Measurements from ENCODE around the gene TAOK3. TPM values are rescaled to one million over a fixed set of nuclear protein-coding genes. Genes with fewer than 3 reads are reported as not detected.

TAOK3 gene
- total and polyA plus RNA-seq, 2 of the 8 experiments (the other 6 are each of a cell fraction or from before 2014, with no cell fraction given) = 5.2 to 9.3 TPM

DNA sequence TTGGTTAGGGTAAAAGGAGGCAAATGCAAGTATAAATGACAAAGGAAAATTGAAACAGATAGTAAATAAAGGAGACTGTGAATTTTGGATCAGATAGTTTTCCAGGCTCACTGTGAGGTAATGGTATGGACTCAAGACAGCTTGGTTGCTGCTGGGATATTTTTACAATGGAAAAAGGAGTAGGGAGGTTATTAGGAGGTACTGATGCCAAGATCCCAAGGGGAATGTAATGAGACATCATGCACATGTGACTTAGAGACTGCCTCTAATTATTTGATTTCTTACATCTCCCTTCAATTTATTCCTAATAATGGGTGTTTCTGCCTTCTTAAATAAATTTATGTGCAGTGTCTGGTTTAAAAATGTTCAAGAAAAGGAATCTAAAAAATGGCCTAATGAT is 56.9 kb downstream of the TAOK3 start:
- Histone ChIP-seq H2BK120ac (replicated peaks; ENCODE audit: low read depth, low read length) (no peak overlapping the region), H3K4me3 (ENCODE audit: extremely low read depth in 1 of 4, insufficient read depth in 2 of 4, low read depth in 3 of 4, low read length in 4 of 4) (no peak overlapping the region), H3K9ac (replicated peaks in 1 of 4; ENCODE audit: extremely low read depth in 1 of 4, low read depth in 3 of 4, low read length in 3 of 4) (no peak overlapping the region), H3K27ac (ENCODE audit: low read depth, low read length) (no peak overlapping the region), H3K27me3 (replicated peaks in 1 of 4; ENCODE audit: control insufficient read depth in 3 of 4, extremely low read depth in 1 of 4, insufficient read depth in 3 of 4, low read length in 3 of 4) (no peaks in the 10 kb centered on the region), H3K56ac (replicated peaks; ENCODE audit: insufficient read length, low read depth, low read length) (no peak overlapping the region), H2AFZ (ENCODE audit: low read length) (no peak overlapping the region), H2AK5ac (ENCODE audit: low read depth, low read length) (no peak overlapping the region), H4K91ac (replicated peaks; ENCODE audit: insufficient read length, low read length) (no peak overlapping the region), H3K9me3 (ENCODE audit: insufficient read depth in 2 of 2, low read depth in 1 of 2, low read length in 1 of 2) (no peaks in the 10 kb centered on the region), H2BK15ac (ENCODE audit: low read length) (no peak overlapping the region), H3K14ac (ENCODE audit: insufficient read length) (no peak overlapping the region), H3K79me1 (ENCODE audit: low read depth, low read length) (no peaks in the 10 kb centered on the region), H2BK12ac (ENCODE audit: low read depth, low read length) (no peak overlapping the region), H4K8ac (ENCODE audit: extremely low read depth, insufficient read depth, low read length) (no peak overlapping the region), H4K20me1 (replicated peaks in 1 of 2; ENCODE audit: control insufficient read depth in 1 of 2, insufficient read depth in 2 of 2, low read length in 2 of 2) (no peaks in the 10 kb centered on the region), H3K36me3 (ENCODE audit: control insufficient read depth in 2 of 4, insufficient read depth in 4 of 4, low read length in 3 of 4) (no peaks in the 10 kb centered on the region), H3K4ac (replicated peaks; ENCODE audit: insufficient read length, low read depth, low read length) (no peak overlapping the region), H3K4me1 (replicated peaks in 1 of 4; ENCODE audit: control insufficient read depth in 3 of 4, insufficient read depth in 4 of 4, low read length in 3 of 4) (no peaks in the 10 kb centered on the region), H2BK5ac (ENCODE audit: low read depth, low read length) (no peak overlapping the region), H4K5ac (ENCODE audit: insufficient read length, low read depth, low read length) (no peak overlapping the region), H2BK20ac (ENCODE audit: low read length) (no peak overlapping the region), H3K79me2 (ENCODE audit: control insufficient read depth in 1 of 2, insufficient read depth in 2 of 2, low read length in 2 of 2) (no peaks in the 10 kb centered on the region), H3K4me2 (ENCODE audit: insufficient read depth in 1 of 2, low read depth in 2 of 2, low read length in 2 of 2) (no peak overlapping the region), H3K23me2 (ENCODE audit: low read depth, low read length) (no peaks in the 10 kb centered on the region), H3K23ac (ENCODE audit: insufficient read length) (no peak overlapping the region), H3K18ac (ENCODE audit: extremely low read depth, low read length) (no peak overlapping the region)
- DNase-seq (ENCODE audit: low read depth in 1 of 2, low spot score in 2 of 2) = no peak
- POLR2A ChIA-PET (ENCODE audit: partially characterized antibody) = interaction anchor here (0.5 kb wide), 1 partner anchor 132 kb away, joined by 3 read pairs; no protein-coding TSS in a partner anchor
- CTCF ChIA-PET (ENCODE audit: partially characterized antibody) = interaction anchor here (1.1 to 2.8 kb wide), 2 partner anchors 46 to 61 kb away, joined by 4 to 11 read pairs; partner anchors contain the start of gene SUDS3
- no peak for FAIRE-seq
- TF ChIP-seq BCL11A (IDR thresholded peaks at IDR 0.05; ENCODE audit: low read depth in 2 of 2, low read length in 2 of 2) (no peak), CREB1 (IDR thresholded peaks at IDR 0.05) (no peak), GABPA (IDR thresholded peaks at IDR 0.05; ENCODE audit: borderline replicate concordance, insufficient read depth, low read length) (no peak), JUND (IDR thresholded peaks at IDR 0.05; ENCODE audit: low read length) (no peak), BACH1 (IDR thresholded peaks at IDR 0.05; ENCODE audit: low read length) (no peak), CBX5 (IDR thresholded peaks at IDR 0.05; ENCODE audit: low read depth, low read length) (no peak), BRCA1 (IDR thresholded peaks at IDR 0.05; ENCODE audit: low read depth, low read length) (no peak), ASH2L (IDR thresholded peaks at IDR 0.05; ENCODE audit: low read length) (no peak), CEBPB (IDR thresholded peaks at IDR 0.05; ENCODE audit: low read depth, low read length) (no peak), SP1 (IDR thresholded peaks at IDR 0.05; ENCODE audit: low read depth, low read length) (no peak), PHF8 (conservative IDR thresholded peaks at IDR 0.05; ENCODE audit: low read depth, low read length) (no peak), RXRA (IDR thresholded peaks at IDR 0.05; ENCODE audit: insufficient read depth, low read depth, low read length) (no peak), KDM4A (IDR thresholded peaks at IDR 0.05; ENCODE audit: low read depth, low read length, severe bottlenecking) (no peak), ZNF274 (IDR thresholded peaks at IDR 0.05; ENCODE audit: borderline replicate concordance, extremely low read depth, low read length) (no peak)
- TF ChIP-seq, protein P1, sequence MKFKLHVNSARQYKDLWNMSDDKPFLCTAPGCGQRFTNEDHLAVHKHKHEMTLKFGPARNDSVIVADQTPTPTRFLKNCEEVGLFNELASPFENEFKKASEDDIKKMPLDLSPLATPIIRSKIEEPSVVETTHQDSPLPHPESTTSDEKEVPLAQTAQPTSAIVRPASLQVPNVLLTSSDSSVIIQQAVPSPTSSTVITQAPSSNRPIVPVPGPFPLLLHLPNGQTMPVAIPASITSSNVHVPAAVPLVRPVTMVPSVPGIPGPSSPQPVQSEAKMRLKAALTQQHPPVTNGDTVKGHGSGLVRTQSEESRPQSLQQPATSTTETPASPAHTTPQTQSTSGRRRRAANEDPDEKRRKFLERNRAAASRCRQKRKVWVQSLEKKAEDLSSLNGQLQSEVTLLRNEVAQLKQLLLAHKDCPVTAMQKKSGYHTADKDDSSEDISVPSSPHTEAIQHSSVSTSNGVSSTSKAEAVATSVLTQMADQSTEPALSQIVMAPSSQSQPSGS (IDR thresholded peaks at IDR 0.05; ENCODE audit: low read length) = no peak
